Hair follicle dermal papilla cell (primary cell): ENCODE results near the gene MTMR3. TPM values are rescaled to one million over a fixed set of nuclear protein-coding genes. Genes with fewer than 3 reads are reported as not detected.

Experiments
- small RNA-seq: library from RNA; depleted of rRNA; stranded (forward); fragments of <200 nt; gene quantifications from one replicate; pipeline ENCODE3, GENCODE V24; 2012
- total RNA-seq: library from RNA; depleted of rRNA; stranded (reverse); fragments of >200 nt; gene quantifications from 2 replicates; pipeline ENCODE4 v1.2.3, GENCODE V29; 2012

Gene MTMR3
- total RNA-seq, result 42.1 and 57.1 TPM in 2 replicates

GRCh38 chr22:29883045-29883774, at the start of gene MTMR3:
TSS of gene MTMR3 (plus strand) at chr22:29883174. CDS start at chr22:29971060, 87,886 bp downstream.

GRCh38 chr22:29837741-29838598, 45.0 kb upstream of the MTMR3 start, which contains the start of gene ASCC2:
TSS of gene ASCC2 (minus strand) at chr22:29838274. CDS start at chr22:29832325, 5,949 bp downstream.

GRCh38 chr22:30079952-30080533, 197.1 kb downstream of the MTMR3 start, which contains the start of gene HORMAD2:
TSS of gene HORMAD2 (plus strand) at chr22:30080464. CDS start at chr22:30093953, 13,489 bp downstream.

Small RNAs within 50 kb of the gene (small RNA-seq; reads per million reads assigned to genes)
- gene MIR6818, result not detected
- not detected for gene RNU6-331P

Other genes starting within 250 kb of the MTMR3 start
- not detected in 2 replicates for gene CABP7, start 163.2 kb upstream of the MTMR3 start, total RNA-seq
- 18.2 and 21.7 TPM in 2 replicates for gene ZMAT5, start 116.2 kb upstream of the MTMR3 start, total RNA-seq
- 35.2 and 41.4 TPM in 2 replicates for gene UQCR10, start 115.8 kb upstream of the MTMR3 start, total RNA-seq
- 28.1 and 34.6 TPM in 2 replicates for gene ASCC2, start 44.9 kb upstream of the MTMR3 start, total RNA-seq
- not detected in 2 replicates for gene HORMAD2, start 197.3 kb downstream of the MTMR3 start, total RNA-seq